SK-N-SH (cell line): Measurements from ENCODE around the gene PRSS58. TPM values are rescaled to one million over a fixed set of nuclear protein-coding genes. Genes with fewer than 3 reads are reported as not detected.

Experiments used
- CTCF ChIA-PET: fragments of 300-600, 350-600 bp; formaldehyde crosslinking; extraction: SDS; loops from one replicate; lab custom pipeline; 2021; lab: Yijun Ruan, JAX
- POLR2A ChIA-PET: fragments of 350-600 bp; sonication (Branson Sonifier 250); formaldehyde crosslinking; extraction: SDS; loops from one replicate; lab custom pipeline; 2020; ENCODE audit warnings: antibody characterized with exemption, inconsistent platforms; lab: Yijun Ruan, JAX
- DNase-seq: peaks from one replicate; pipeline ENCODE4 v3.0.0; 2012
- H2AFZ ChIP-seq: fragments of 200-600 bp; sonication (generic); 2 replicates; pipeline ENCODE4 v1.8.1; 2016; ENCODE audit warnings: antibody characterized with exemption, mild to moderate bottlenecking, low read depth
- H3F3A ChIP-seq: fragments of 200-600 bp; sonication (generic); replicated peaks from 2 replicates; pipeline ENCODE3; 2016; ENCODE audit warnings: antibody characterized with exemption, mild to moderate bottlenecking; ENCODE audit not compliant: insufficient read depth
- H3K27ac ChIP-seq, 2 experiments: fragments of 200-500 bp in 1 of 2; fragments of 200-600 bp in 1 of 2; sonication (Bioruptor generic) in 1 of 2; sonication (generic), shearing (Covaris generic) in 1 of 2; 2 replicates each; pipeline versions ENCODE4 v1.5.1 to v1.6.1; 2014 to 2016; ENCODE audit warnings: low read depth in 2 of 2, inconsistent platforms in 1 of 2, low read length in 1 of 2, mild to moderate bottlenecking in 1 of 2, mixed read lengths in 1 of 2
- H3K27me3 ChIP-seq: fragments of 200-600 bp; sonication (generic), shearing (Covaris generic); 2 replicates; pipeline ENCODE4 v1.6.1; 2016; ENCODE audit warnings: mixed run types; ENCODE audit not compliant: insufficient read depth
- H3K36me3 ChIP-seq, 2 experiments: fragments of 200-500 bp in 1 of 2; fragments of 200-600 bp in 1 of 2; sonication (Bioruptor generic) in 1 of 2; sonication (generic) in 1 of 2; replicated peaks in 1 of 2; 2 replicates each; pipeline versions ENCODE3 to v1.5.1; 2014 to 2016; ENCODE audit warnings: low read length in 1 of 2, mild to moderate bottlenecking in 1 of 2; ENCODE audit not compliant: insufficient read depth in 2 of 2, control insufficient read depth in 1 of 2
- H3K4me1 ChIP-seq, 2 experiments: fragments of 200-500 bp in 1 of 2; fragments of 200-600 bp in 1 of 2; sonication (Bioruptor generic) in 1 of 2; sonication (generic), shearing (Covaris generic) in 1 of 2; 2 replicates each; pipeline versions ENCODE4 v1.5.1 to v1.6.1; 2014 to 2016; ENCODE audit warnings: low read depth in 1 of 2, low read length in 1 of 2, mixed run types in 1 of 2; ENCODE audit not compliant: insufficient read depth in 2 of 2, control insufficient read depth in 1 of 2
- H3K4me2 ChIP-seq: fragments of 200-600 bp; sonication (generic), shearing (Covaris generic); 2 replicates; pipeline ENCODE4 v1.6.1; 2017; ENCODE audit warnings: mixed run types
- H3K4me3 ChIP-seq, 2 experiments: fragments of 200-500 bp in 1 of 2; fragments of 200-600 bp in 1 of 2; sonication (Bioruptor generic) in 1 of 2; sonication (generic), shearing (Covaris generic) in 1 of 2; 2 replicates each; pipeline versions ENCODE4 v1.5.1 to v1.8.1; 2014 to 2016; ENCODE audit warnings: low read depth in 2 of 2, inconsistent platforms in 1 of 2, low read length in 1 of 2, mild to moderate bottlenecking in 1 of 2, mixed read lengths in 1 of 2, moderate library complexity in 1 of 2
- H3K79me2 ChIP-seq: fragments of 200-600 bp; sonication (generic); 2 replicates; pipeline ENCODE4 v1.8.1; 2017; ENCODE audit warnings: mild to moderate bottlenecking; ENCODE audit not compliant: insufficient read depth
- H3K9ac ChIP-seq: fragments of 200-600 bp; sonication (generic); 2 replicates; pipeline ENCODE4 v1.6.1; 2017; ENCODE audit warnings: mixed run types
- H3K9me2 ChIP-seq: fragments of 200-600 bp; sonication (generic); 2 replicates; pipeline ENCODE4 v1.6.1; 2017; ENCODE audit warnings: mixed run types
- H3K9me3 ChIP-seq: fragments of 200-600 bp; sonication (generic); 2 replicates; pipeline ENCODE4 v1.6.1; 2017; ENCODE audit warnings: mixed run types, mild to moderate bottlenecking, moderate library complexity
- H4K20me1 ChIP-seq: fragments of 200-600 bp; sonication (generic); 2 replicates; pipeline ENCODE4 v1.6.1; 2017; ENCODE audit warnings: mild to moderate bottlenecking, mixed run types; ENCODE audit not compliant: insufficient read depth
- CTCF ChIP-seq: fragments of 200-600 bp; sonication (generic); IDR thresholded peaks from 2 replicates; pipeline ENCODE4 v1.6.1; 2017; ENCODE audit warnings: antibody characterized with exemption, mild to moderate bottlenecking, moderate library complexity
- ELF1 ChIP-seq: IDR thresholded peaks from 2 replicates; pipeline ENCODE4 v1.4.0; 2012
- EZH2phosphoT487 ChIP-seq: fragments of 200-600 bp; sonication (generic); IDR thresholded peaks from 2 replicates; pipeline ENCODE4 v1.6.1; 2017; ENCODE audit warnings: low read depth, mixed run types, mild to moderate bottlenecking, antibody characterized with exemption, moderate library complexity, borderline replicate concordance
- FOSL2 ChIP-seq: IDR thresholded peaks from 2 replicates; pipeline ENCODE4 v1.4.0; 2012; ENCODE audit warnings: low read depth, mild to moderate bottlenecking, moderate library complexity, borderline replicate concordance
- FOXM1 ChIP-seq: IDR thresholded peaks from 2 replicates; pipeline ENCODE4 v1.4.0; 2012; ENCODE audit warnings: low read depth, mild to moderate bottlenecking
- GABPA ChIP-seq: IDR thresholded peaks from 2 replicates; pipeline ENCODE4 v1.4.0; 2012; ENCODE audit warnings: low read depth, mild to moderate bottlenecking
- JUND ChIP-seq: IDR thresholded peaks from 2 replicates; pipeline ENCODE4 v1.4.0; 2012
- MEF2A ChIP-seq: IDR thresholded peaks from 2 replicates; pipeline ENCODE4 v1.4.0; 2012; ENCODE audit warnings: low read depth, borderline replicate concordance
- NFIC ChIP-seq: IDR thresholded peaks from 2 replicates; pipeline ENCODE4 v1.4.0; 2012; ENCODE audit warnings: borderline replicate concordance
- NRF1 ChIP-seq: IDR thresholded peaks from 2 replicates; pipeline ENCODE4 v1.6.1; 2012; ENCODE audit warnings: low read depth, mild to moderate bottlenecking, low read length
- RAD21 ChIP-seq: IDR thresholded peaks from 2 replicates; pipeline ENCODE4 v1.6.1; 2012; ENCODE audit warnings: mild to moderate bottlenecking, low read length
- RFX5 ChIP-seq: IDR thresholded peaks from 2 replicates; pipeline ENCODE4 v1.6.1; 2012; ENCODE audit warnings: mild to moderate bottlenecking, improper control_type of control experiment, low read length
- RXRA ChIP-seq: IDR thresholded peaks from 2 replicates; pipeline ENCODE4 v1.4.0; 2012; ENCODE audit warnings: low read depth, mild to moderate bottlenecking, borderline replicate concordance
- SIN3A ChIP-seq: IDR thresholded peaks from 2 replicates; pipeline ENCODE4 v1.6.1; 2012; ENCODE audit warnings: low read depth, mild to moderate bottlenecking, low read length, moderate library complexity, borderline replicate concordance
- SMC3 ChIP-seq: IDR thresholded peaks from 2 replicates; pipeline ENCODE4 v1.6.1; 2012; ENCODE audit warnings: low read depth, low read length, improper control_type of control experiment
- TAF1 ChIP-seq: IDR thresholded peaks from 2 replicates; pipeline ENCODE4 v1.6.1; 2012; ENCODE audit warnings: low read depth, mild to moderate bottlenecking, low read length, moderate library complexity, borderline replicate concordance
- TEAD4 ChIP-seq: IDR thresholded peaks from 2 replicates; pipeline ENCODE4 v1.4.0; 2012; ENCODE audit warnings: mild to moderate bottlenecking, borderline replicate concordance; ENCODE audit not compliant: insufficient read depth
- YY1 ChIP-seq: IDR thresholded peaks from 2 replicates; pipeline ENCODE4 v1.4.0; 2012; ENCODE audit warnings: low read depth, mild to moderate bottlenecking
- WGBS: methylation state at CpG from one replicate; pipeline ENCODE4 v1.1.6; 2017; ENCODE audit warnings: low lambda C conversion rate; 5-methylcytosine and 5-hydroxymethylcytosine counted together
- polyA plus RNA-seq, 3 experiments: library from polyadenylated mRNA; depleted of rRNA; stranded (reverse); fragments of >200 nt; gene quantifications; 2 replicates each; pipeline ENCODE4 v1.2.3, GENCODE V29; 2012
- TF ChIP-seq, protein P1 (sequence below): IDR thresholded peaks from 2 replicates; pipeline ENCODE4; 2012
- TF ChIP-seq, protein P2 (sequence below): fragments of 150-350 bp; IDR thresholded peaks from 2 replicates; pipeline ENCODE4 v1.6.1; 2016; ENCODE audit warnings: mild to moderate bottlenecking, low read depth, low read length
- TF ChIP-seq, protein P3 (sequence below): fragments of 150-350 bp; IDR thresholded peaks from 2 replicates; pipeline ENCODE4 v1.6.1; 2017; ENCODE audit warnings: antibody characterized with exemption, low read length, low read depth, borderline replicate concordance

The PRSS58 gene
- polyA plus RNA-seq, 1 of the 3 experiments (the other 2 are of a cell fraction): not detected

DNA sequence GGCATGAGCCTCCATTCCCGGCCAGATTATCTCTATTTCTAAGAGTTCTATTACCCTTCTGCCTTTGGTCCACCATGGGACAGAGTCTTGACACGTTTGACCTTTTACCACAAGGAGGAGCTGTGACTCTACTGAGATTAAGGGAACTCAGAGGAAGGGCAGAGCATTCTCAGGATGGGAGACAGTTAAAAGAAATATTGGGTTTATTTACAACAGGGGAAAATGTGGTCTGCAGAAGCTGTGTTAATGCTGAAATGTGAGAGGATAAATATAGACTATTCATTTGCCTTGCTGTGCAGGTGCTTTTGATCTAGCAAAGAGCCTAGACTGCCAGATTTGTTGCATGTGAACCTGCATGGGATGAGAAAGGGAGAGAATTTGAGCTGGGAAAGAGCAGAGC is 45.8 kb upstream of the PRSS58 start (continued):
- TF ChIP-seq, protein P1, sequence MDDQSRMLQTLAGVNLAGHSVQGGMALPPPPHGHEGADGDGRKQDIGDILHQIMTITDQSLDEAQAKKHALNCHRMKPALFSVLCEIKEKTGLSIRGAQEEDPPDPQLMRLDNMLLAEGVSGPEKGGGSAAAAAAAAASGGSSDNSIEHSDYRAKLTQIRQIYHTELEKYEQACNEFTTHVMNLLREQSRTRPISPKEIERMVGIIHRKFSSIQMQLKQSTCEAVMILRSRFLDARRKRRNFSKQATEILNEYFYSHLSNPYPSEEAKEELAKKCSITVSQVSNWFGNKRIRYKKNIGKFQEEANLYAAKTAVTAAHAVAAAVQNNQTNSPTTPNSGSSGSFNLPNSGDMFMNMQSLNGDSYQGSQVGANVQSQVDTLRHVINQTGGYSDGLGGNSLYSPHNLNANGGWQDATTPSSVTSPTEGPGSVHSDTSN: no peak
- TF ChIP-seq, protein P2, sequence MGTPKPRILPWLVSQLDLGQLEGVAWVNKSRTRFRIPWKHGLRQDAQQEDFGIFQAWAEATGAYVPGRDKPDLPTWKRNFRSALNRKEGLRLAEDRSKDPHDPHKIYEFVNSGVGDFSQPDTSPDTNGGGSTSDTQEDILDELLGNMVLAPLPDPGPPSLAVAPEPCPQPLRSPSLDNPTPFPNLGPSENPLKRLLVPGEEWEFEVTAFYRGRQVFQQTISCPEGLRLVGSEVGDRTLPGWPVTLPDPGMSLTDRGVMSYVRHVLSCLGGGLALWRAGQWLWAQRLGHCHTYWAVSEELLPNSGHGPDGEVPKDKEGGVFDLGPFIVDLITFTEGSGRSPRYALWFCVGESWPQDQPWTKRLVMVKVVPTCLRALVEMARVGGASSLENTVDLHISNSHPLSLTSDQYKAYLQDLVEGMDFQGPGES: no peak
- TF ChIP-seq FOXM1: no peak
- no peak for TF ChIP-seq NRF1
- 0 out of 2 replicates have a peak, but pooled peaks have one; percentile 8 for TF ChIP-seq RAD21
- no peak for TF ChIP-seq MEF2A
- no peak for TF ChIP-seq JUND

GRCh38 chr7:142301923-142302550 is 44.2 kb upstream of the PRSS58 start:
- no peaks in the 10 kb centered on the region for H3K9me3 ChIP-seq
- H3K27ac ChIP-seq: no peak overlapping the region
- no peak overlapping the region for H3K4me2 ChIP-seq
- no peak overlapping the region for H3K9ac ChIP-seq
- H3K4me1 ChIP-seq: no peaks in the 10 kb centered on the region
- no peaks in the 10 kb centered on the region for H4K20me1 ChIP-seq
- POLR2A ChIA-PET: no interaction called here
- H3F3A ChIP-seq: no peaks in the 10 kb centered on the region
- no peaks in the 10 kb centered on the region for H3K36me3 ChIP-seq
- whole genome bisulfite sequencing: 2% methylated on average over 3 of the region's 3 CpGs
- CTCF ChIA-PET: interaction anchor here (0.6 to 3.8 kb wide), 15 partner anchors 10 to 706 kb away, joined by 3 to 14 read pairs (median 4); no protein-coding TSS in a partner anchor
- peak; percentile 22 for DNase-seq
- peaks cover 28% of the 10 kb centered on the region; the same call in 1 of the 2 replicates for H3K27me3 ChIP-seq
- TF ChIP-seq RAD21 (peak; percentile 31), RFX5 (no peak), CTCF (peak; percentile 69), SMC3 (peak; percentile 25; the same call in 1 of the 2 replicates)
- TF ChIP-seq, all 33 proteins: peak for 3
- H3K79me2 ChIP-seq: no peaks in the 10 kb centered on the region
- no peak overlapping the region for H3K4me3 ChIP-seq
- H2AFZ ChIP-seq: no peak overlapping the region
- H3K9me2 ChIP-seq: no peaks in the 10 kb centered on the region

DNA sequence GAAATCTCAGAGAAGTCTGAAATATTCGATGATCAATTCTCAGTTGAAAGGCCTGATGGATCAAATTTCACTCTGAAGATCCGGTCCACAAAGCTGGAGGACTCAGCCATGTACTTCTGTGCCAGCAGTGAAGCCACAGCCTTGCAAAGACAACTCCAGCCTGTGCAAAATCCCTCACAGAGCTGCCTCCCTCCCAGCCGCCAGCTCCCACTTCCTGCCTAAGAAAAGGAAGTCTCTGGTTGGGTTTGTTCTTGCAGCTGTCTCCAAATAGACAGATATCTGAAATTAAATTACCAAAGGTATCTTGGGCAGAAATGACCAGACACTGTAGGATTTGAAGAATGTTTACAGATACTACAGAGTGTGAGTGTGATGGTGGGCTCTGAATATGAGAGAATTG is 43.4 kb upstream of the PRSS58 start:
- Histone ChIP-seq H3K27ac (no peak overlapping the region), H3K79me2 (no peaks in the 10 kb centered on the region), H3K9me3 (no peaks in the 10 kb centered on the region), H3K4me1 (no peaks in the 10 kb centered on the region), H3F3A (no peaks in the 10 kb centered on the region), H2AFZ (no peak overlapping the region), H3K9ac (no peak overlapping the region), H3K27me3 (peaks cover 28% of the 10 kb centered on the region; the same call in 1 of the 2 replicates), H3K9me2 (no peaks in the 10 kb centered on the region), H3K36me3 (no peaks in the 10 kb centered on the region), H4K20me1 (no peaks in the 10 kb centered on the region), H3K4me3 (no peak overlapping the region), H3K4me2 (no peak overlapping the region)
- ChIA-PET POLR2A (no interaction called here), CTCF (interaction anchor here (0.6 to 3.8 kb wide), 8 partner anchors 9 to 325 kb away, joined by 3 to 13 read pairs (median 4); no protein-coding TSS in a partner anchor)
- no peak for DNase-seq
- WGBS: 22% methylated on average over 3 of the region's 3 CpGs
- TF ChIP-seq MEF2A: no peak
- TF ChIP-seq YY1: no peak
- TF ChIP-seq GABPA: no peak
- TF ChIP-seq RAD21: no peak
- no peak for TF ChIP-seq TEAD4
- TF ChIP-seq NFIC: no peak
- no peak for TF ChIP-seq SIN3A
- TF ChIP-seq, protein P3, sequence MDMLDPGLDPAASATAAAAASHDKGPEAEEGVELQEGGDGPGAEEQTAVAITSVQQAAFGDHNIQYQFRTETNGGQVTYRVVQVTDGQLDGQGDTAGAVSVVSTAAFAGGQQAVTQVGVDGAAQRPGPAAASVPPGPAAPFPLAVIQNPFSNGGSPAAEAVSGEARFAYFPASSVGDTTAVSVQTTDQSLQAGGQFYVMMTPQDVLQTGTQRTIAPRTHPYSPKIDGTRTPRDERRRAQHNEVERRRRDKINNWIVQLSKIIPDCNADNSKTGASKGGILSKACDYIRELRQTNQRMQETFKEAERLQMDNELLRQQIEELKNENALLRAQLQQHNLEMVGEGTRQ: no peak
- TF ChIP-seq RXRA: no peak
- TF ChIP-seq EZH2phosphoT487: no peak
- no peak for TF ChIP-seq ELF1
- no peak for TF ChIP-seq TAF1
- TF ChIP-seq NRF1: no peak
- TF ChIP-seq FOXM1: no peak
- no peak for TF ChIP-seq FOSL2
- no peak for TF ChIP-seq JUND
